MM.1S (cell line): ENCODE data around the gene DIPK1C.

ENCODE experiments used
- DNase-seq: peaks from one replicate; pipeline ENCODE4 v3.0.0-alpha.2; 2015
- H2AFZ ChIP-seq: fragments of 300-600 bp; sonication (generic); 2 replicates; pipeline ENCODE4 v1.6.0; 2016; ENCODE audit warnings: antibody characterized with exemption, low read length
- H3F3A ChIP-seq: fragments of 300-600 bp; sonication (generic); 2 replicates; pipeline ENCODE4 v1.6.1; 2016; ENCODE audit warnings: mild to moderate bottlenecking, antibody characterized with exemption, low read length, moderate library complexity, mixed read lengths; ENCODE audit not compliant: insufficient read depth
- H3K27ac ChIP-seq: fragments of 300-600 bp; sonication (generic); 2 replicates; pipeline ENCODE4 v1.5.1; 2016; ENCODE audit warnings: mild to moderate bottlenecking, low read length
- H3K27me3 ChIP-seq: fragments of 300-600 bp; sonication (generic); replicated peaks from 2 replicates; pipeline ENCODE4 v1.6.0; 2016; ENCODE audit warnings: low read length; ENCODE audit not compliant: insufficient read depth
- H3K36me3 ChIP-seq: fragments of 300-600 bp; sonication (generic); replicated peaks from 2 replicates; pipeline ENCODE4 v1.6.1; 2016; ENCODE audit warnings: mild to moderate bottlenecking, low read length, mixed read lengths; ENCODE audit not compliant: insufficient read depth
- H3K4me1 ChIP-seq: fragments of 300-600 bp; sonication (generic); 2 replicates; pipeline ENCODE4 v1.6.1; 2016; ENCODE audit warnings: low read length, mixed read lengths
- H3K4me2 ChIP-seq: fragments of 300-600 bp; sonication (generic); 2 replicates; pipeline ENCODE4 v1.6.0; 2016; ENCODE audit warnings: low read depth, low read length
- H3K4me3 ChIP-seq: fragments of 300-600 bp; sonication (generic); 2 replicates; pipeline ENCODE4 v1.5.1; 2016; ENCODE audit warnings: low read length, mixed read lengths
- H3K79me2 ChIP-seq: fragments of 300-600 bp; sonication (generic); 2 replicates; pipeline ENCODE4 v1.6.1; 2016; ENCODE audit warnings: mixed run types, low read length, mixed read lengths
- H3K9ac ChIP-seq: fragments of 300-600 bp; sonication (generic); 2 replicates; pipeline ENCODE4 v1.6.1; 2016; ENCODE audit warnings: low read length, mixed read lengths
- H3K9me2 ChIP-seq: fragments of 300-600 bp; sonication (generic); replicated peaks from 2 replicates; pipeline ENCODE4 v1.6.1; 2016; ENCODE audit warnings: mild to moderate bottlenecking, low read length, mixed read lengths; ENCODE audit not compliant: insufficient read depth
- H3K9me3 ChIP-seq: fragments of 300-600 bp; sonication (generic); replicated peaks from 2 replicates; pipeline ENCODE4 v1.6.1; 2016; ENCODE audit warnings: mild to moderate bottlenecking, low read length, mixed read lengths; ENCODE audit not compliant: insufficient read depth
- H4K20me1 ChIP-seq: fragments of 300-600 bp; sonication (generic); 2 replicates; pipeline ENCODE4 v1.6.1; 2016; ENCODE audit warnings: mild to moderate bottlenecking, low read length, moderate library complexity, mixed read lengths; ENCODE audit not compliant: insufficient read depth
- EZH2 ChIP-seq: fragments of 300-600 bp; sonication (generic); optimal IDR thresholded peaks from 2 replicates; pipeline ENCODE3; 2017; ENCODE audit warnings: low read depth, mild to moderate bottlenecking, antibody characterized with exemption, low read length, mixed read lengths
- EZH2phosphoT487 ChIP-seq: fragments of 300-600 bp; sonication (generic); IDR thresholded peaks from 2 replicates; pipeline ENCODE4 v1.6.1; 2018; ENCODE audit warnings: antibody characterized with exemption, low read length
- TF ChIP-seq, protein P1 (sequence below): fragments of 300-600 bp; sonication (generic); IDR thresholded peaks from 2 replicates; pipeline ENCODE4 v1.5.1; 2016; ENCODE audit warnings: antibody characterized with exemption, low read length, mixed read lengths

DIPK1C gene

DNA sequence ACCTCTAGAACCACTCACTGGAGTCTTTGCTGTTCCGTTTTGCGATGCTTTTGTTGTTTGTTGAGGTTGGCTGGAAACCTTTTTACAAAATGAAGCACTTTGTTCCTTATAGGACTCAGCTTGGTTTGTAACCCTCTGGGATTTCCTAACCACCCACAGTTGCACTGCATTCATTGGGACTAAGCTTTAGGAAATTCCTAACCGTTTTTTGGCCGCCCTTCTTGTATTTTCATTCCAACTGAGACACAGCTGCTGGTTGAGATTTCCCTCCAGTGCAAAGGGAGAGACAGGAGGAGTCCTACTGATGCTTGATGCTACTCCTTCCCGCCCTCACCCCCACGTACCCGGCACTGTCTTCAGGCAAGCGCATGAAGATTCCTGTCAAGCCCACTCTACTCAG is 6.1 kb upstream of the DIPK1C start:
- no peak overlapping the region for H3K4me3 ChIP-seq
- H3K79me2 ChIP-seq: no peaks in the 10 kb centered on the region
- no peaks in the 10 kb centered on the region for H3K9me2 ChIP-seq
- TF ChIP-seq EZH2 (no peak), EZH2phosphoT487 (no peak)
- TF ChIP-seq, protein P1, sequence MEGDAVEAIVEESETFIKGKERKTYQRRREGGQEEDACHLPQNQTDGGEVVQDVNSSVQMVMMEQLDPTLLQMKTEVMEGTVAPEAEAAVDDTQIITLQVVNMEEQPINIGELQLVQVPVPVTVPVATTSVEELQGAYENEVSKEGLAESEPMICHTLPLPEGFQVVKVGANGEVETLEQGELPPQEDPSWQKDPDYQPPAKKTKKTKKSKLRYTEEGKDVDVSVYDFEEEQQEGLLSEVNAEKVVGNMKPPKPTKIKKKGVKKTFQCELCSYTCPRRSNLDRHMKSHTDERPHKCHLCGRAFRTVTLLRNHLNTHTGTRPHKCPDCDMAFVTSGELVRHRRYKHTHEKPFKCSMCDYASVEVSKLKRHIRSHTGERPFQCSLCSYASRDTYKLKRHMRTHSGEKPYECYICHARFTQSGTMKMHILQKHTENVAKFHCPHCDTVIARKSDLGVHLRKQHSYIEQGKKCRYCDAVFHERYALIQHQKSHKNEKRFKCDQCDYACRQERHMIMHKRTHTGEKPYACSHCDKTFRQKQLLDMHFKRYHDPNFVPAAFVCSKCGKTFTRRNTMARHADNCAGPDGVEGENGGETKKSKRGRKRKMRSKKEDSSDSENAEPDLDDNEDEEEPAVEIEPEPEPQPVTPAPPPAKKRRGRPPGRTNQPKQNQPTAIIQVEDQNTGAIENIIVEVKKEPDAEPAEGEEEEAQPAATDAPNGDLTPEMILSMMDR: no peak
- no peak for DNase-seq
- no peak overlapping the region for H3K9ac ChIP-seq
- H3F3A ChIP-seq: no peaks in the 10 kb centered on the region
- H3K9me3 ChIP-seq: no peaks in the 10 kb centered on the region
- no peaks in the 10 kb centered on the region for H4K20me1 ChIP-seq
- H3K27ac ChIP-seq: no peak overlapping the region
- no peak overlapping the region for H3K4me2 ChIP-seq
- no peaks in the 10 kb centered on the region for H3K27me3 ChIP-seq
- no peaks in the 10 kb centered on the region for H3K4me1 ChIP-seq
- no peaks in the 10 kb centered on the region for H3K36me3 ChIP-seq
- no peak overlapping the region for H2AFZ ChIP-seq

DNA sequence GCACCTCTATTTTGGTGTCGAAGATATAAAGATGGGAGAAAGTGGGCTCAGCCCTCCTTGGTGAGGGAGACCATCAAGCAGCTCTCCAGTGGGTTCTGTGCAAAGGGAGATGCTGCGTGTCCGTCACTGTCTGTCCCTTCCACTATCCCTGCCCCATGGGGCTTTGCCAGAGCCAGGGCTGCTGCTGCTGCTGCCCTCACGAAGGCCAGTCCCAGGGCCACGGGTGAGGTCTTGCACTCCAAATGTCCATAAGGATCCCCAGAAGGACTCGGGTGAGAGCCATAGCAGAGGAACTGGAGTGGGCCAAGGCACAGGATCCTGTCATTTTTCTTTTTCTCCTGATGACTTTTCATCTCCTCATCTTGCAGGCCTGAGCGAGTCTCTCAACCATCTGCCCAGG is 3.7 kb upstream of the DIPK1C start:
- no peak overlapping the region for H3K27ac ChIP-seq
- no peak overlapping the region for H2AFZ ChIP-seq
- H3F3A ChIP-seq: no peaks in the 10 kb centered on the region
- H3K9me2 ChIP-seq: no peaks in the 10 kb centered on the region
- no peak overlapping the region for H3K4me3 ChIP-seq
- H3K36me3 ChIP-seq: no peaks in the 10 kb centered on the region
- H3K79me2 ChIP-seq: no peaks in the 10 kb centered on the region
- no peaks in the 10 kb centered on the region for H3K4me1 ChIP-seq
- H3K27me3 ChIP-seq: peaks cover 10% of the 10 kb centered on the region; the same call in 1 of the 2 replicates
- DNase-seq: no peak
- H4K20me1 ChIP-seq: no peaks in the 10 kb centered on the region
- no peaks in the 10 kb centered on the region for H3K9me3 ChIP-seq
- TF ChIP-seq, protein P1: no peak
- TF ChIP-seq EZH2 (no peak), EZH2phosphoT487 (no peak)
- H3K9ac ChIP-seq: no peak overlapping the region
- no peak overlapping the region for H3K4me2 ChIP-seq

DNA sequence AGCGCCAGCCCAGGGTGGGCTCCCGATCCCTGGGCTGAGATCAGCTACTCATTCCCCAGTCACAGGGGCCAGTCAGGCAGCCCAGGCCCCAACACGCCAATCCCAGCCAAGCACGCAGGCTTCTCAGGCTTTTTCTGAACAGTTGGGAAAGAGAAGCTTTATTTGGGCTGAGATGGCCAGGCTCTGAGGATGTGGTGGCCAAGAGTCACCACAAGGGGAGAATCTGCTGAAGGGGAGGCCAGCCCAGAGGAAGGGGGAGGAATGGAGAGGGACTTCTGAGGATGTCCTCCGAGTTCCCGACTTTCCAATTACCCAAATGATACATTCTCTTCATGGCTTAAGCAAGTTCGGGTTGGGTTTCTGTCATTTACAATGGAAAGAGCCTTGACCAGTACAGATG is 2.8 kb upstream of the DIPK1C start:
- no peaks in the 10 kb centered on the region for H3K79me2 ChIP-seq
- no peak for DNase-seq
- H4K20me1 ChIP-seq: no peaks in the 10 kb centered on the region
- H3K9me3 ChIP-seq: no peaks in the 10 kb centered on the region
- H3K27ac ChIP-seq: no peak overlapping the region
- no peak overlapping the region for H3K4me3 ChIP-seq
- H3K9me2 ChIP-seq: no peaks in the 10 kb centered on the region
- peaks cover 10% of the 10 kb centered on the region; the same call in 1 of the 2 replicates for H3K27me3 ChIP-seq
- no peaks in the 10 kb centered on the region for H3K4me1 ChIP-seq
- no peaks in the 10 kb centered on the region for H3F3A ChIP-seq
- no peaks in the 10 kb centered on the region for H3K36me3 ChIP-seq
- H2AFZ ChIP-seq: no peak overlapping the region
- H3K4me2 ChIP-seq: no peak overlapping the region
- H3K9ac ChIP-seq: no peak overlapping the region
- TF ChIP-seq EZH2 (no peak), EZH2phosphoT487 (no peak)

DNA sequence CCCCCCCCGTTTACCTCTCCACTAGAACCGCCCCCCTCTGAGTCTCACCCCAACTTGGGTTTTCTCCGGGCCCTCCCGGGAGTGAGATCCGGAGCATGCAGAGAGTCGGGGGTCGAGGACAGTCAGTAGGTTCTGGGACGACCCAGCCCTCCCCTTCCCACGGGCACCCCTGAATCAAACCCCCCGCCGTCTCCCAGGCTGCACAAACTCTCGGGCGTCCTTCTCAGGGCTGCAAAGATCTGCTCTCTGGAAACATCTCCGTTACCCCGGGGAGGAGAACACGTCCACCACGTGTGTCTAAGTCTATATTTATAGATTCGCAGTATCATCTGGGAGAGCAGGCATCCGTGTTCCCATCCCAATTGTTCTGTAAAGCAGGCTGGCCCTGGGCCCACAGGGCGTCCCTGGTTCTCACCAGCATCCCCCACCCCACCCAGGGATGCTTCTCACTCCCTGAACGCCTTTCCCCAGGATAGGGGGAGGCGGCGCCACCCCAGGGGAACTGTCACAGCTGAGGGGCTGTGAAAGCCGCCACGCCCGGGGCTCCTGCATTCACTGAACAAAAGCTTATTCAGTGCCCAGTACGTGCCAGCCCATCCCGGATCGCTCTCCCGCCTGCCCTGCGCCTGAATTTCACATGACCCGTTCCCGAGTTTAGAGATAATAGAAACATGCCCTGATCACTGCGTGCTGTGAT is 765 bp upstream of the DIPK1C start:
- Histone ChIP-seq H2AFZ (no peak overlapping the region), H3K27me3 (peaks cover 10% of the 10 kb centered on the region; the same call in 1 of the 2 replicates), H3K79me2 (no peaks in the 10 kb centered on the region), H3K4me2 (no peak overlapping the region), H4K20me1 (no peaks in the 10 kb centered on the region), H3K27ac (no peak overlapping the region), H3K9ac (no peak overlapping the region), H3K4me1 (no peaks in the 10 kb centered on the region), H3K9me3 (no peaks in the 10 kb centered on the region), H3K9me2 (no peaks in the 10 kb centered on the region), H3K4me3 (no peak overlapping the region), H3K36me3 (no peaks in the 10 kb centered on the region), H3F3A (no peaks in the 10 kb centered on the region)
- DNase-seq: no peak
- TF ChIP-seq, protein P1: no peak
- TF ChIP-seq EZH2phosphoT487 (no peak), EZH2 (no peak)
